ENCODE data around the gene RNU6-8.

The RNU6-8 gene

DNA sequence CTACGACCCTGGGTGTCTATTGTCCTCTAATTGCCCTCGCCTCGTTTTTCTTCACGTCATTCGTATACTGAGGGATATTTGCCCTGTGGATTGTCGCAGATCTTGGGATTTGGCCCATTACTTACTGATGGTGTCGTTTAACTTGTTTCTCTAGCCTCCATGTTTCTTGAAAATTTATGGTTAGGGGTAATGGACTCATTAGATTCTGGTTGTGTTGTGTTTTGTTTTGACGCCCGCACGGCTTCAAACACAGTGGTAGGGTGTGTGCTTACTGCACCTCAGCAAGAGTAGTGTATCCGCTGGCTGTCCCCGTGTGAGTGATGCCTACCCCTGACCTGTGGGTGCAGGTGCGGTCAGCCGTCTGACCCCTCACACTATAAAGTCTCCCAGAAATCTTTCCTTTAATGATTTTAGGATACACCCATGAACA is 874 bp upstream of the RNU6-8 start:
- no peak for DNase-seq (ENCODE audit: low spot score)

DNA sequence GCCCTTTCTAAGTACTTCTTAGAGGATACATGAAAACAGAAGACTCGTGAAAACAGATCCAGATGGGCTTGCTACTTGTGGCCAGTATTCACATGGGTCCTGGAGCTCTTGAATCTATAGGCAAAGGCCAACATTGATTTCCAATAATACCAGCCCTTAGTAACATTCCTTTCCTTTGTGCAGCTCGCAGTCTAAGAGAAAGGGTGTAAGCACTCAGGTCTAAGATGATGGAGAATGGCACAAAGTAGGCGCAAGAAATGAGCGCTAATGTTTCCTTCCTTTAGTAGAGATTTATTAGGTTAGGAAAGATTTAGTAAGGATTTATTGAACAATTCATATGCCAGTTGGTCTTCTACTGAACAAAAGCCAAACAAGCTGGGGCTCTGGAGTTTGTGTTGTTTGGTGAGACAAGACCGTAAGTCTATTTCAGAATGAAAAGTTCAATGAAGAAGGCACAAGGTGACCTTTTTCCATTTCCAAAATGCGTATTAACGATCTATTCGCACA is 525 bp downstream of the RNU6-8 start:
- no peak for DNase-seq (ENCODE audit: low spot score)

DNA sequence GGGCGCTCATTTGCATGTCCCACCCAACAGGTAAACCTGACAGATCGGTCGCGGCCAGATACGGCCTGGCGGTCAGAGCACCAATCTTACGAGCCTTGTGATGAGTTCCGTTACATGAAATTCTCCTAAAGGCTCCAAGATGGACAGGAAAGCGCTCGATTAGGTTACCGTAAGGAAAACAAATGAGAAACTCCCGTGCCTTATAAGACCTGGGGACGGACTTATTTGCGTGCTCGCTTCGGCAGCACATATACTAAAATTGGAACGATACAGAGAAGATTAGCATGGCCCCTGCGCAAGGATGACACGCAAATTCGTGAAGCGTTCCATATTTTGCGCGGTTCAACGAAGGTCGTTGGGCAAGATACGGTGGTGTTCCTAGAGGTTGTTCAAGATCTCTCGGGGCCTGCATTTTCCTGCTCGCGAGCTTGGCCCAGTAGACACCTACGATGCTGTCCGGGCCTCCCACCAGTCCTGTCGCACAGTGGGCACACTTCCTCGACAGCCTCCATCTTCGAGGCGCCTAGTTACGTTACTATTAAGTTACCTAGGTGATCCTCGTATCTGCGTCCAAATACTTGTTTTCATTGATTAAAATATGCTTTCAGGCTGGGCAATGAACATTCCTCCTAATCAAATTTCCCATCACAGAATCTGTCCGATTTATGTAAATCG is 1.1 kb downstream of the RNU6-8 start, which contains the start of gene RNU6-7:
RNU6-7 (plus strand) TSS at position 230 of the 675 bp plus-strand sequence.
- no peak for DNase-seq (ENCODE audit: low spot score)

DNA sequence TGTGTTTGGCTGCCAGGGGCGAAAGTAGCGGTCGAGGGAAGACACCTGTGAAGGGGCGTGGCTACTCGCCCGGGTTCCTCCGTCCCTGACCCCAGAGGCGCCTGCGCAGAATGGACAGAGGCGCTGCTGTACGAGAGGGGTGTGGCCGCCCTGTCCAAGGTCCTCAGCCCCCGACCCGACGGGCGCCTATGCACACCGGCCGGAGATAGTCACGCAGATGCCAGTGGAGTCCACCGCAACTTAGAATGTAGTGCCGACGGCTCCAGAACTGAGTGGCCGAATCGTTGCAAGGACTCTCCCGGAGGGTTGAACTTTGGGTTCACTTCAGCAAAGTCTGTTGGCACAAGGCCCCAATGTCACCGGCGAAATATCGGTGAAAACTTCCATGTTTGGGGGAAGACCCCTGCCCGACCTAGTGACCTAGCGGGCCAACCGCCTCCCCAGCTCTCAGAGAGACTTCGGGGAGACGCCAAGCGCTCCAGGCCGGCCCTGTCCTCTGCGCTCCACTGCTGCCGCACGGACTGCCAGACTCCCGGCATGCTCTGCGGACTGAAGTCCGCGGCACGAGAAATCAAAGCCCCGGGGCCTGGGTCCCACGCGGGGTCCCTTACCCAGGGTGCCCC is 1.8 kb downstream of the RNU6-8 start:
- peak; percentile 78 for DNase-seq (ENCODE audit: low spot score)

DNA sequence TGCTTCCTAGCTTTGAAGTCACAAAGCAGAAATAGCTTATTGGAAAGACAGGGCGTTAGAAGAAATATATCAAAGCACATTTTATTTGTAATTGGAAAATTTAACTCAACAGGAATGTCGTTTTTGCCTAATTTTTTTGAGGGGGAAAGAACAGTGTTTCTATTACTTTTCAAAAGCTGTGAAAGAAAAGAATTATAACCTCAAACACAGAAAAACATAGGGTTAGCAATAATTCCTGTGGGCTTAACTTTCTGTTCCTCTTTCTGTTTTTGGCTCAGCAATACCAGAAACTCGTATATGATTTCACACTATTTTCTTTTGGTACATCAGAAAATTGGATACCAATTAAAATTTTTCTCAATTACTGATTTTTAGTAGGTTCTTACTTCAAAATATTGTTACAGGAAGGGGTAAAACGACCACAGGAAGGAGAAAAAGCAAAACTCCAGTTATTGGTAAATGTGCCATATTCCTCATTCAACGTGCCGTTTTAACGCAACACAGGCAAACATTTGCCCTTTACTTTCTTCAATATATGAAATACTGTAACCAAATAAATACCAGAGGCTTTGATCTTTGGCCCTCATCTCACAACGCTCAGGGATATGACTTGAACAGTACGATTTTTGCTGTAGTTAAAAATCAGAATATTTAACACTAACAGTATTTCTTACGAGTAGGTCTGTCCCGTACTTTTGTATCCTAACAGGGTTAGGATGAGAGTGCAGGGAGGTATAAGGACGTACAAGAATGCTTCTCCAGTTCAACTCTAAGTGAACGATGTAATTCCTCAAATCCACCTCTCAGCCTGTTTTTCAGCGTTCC is 2.5 kb downstream of the RNU6-8 start:
- no peak for DNase-seq (ENCODE audit: low spot score)

DNA sequence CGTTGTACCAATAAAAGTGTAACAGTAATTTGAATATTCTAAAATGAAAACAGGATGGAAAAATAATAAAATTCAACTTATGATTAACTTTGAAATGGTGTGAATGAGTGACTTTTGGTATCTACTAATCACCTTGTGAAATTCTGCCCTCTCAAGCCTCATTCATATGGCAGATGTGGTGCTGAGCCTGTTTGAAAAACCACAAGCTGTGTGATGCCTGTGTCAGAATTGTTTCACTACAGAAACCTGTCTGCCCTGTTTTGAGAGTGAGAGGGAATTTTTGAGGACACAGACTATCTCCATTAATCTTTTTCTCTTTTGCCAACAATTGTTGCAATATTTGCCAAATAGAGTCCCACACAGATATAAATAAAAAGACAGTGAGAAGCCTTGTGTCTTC is 5.2 kb downstream of the RNU6-8 start:
- DNase-seq (ENCODE audit: low spot score), result no peak

DNA sequence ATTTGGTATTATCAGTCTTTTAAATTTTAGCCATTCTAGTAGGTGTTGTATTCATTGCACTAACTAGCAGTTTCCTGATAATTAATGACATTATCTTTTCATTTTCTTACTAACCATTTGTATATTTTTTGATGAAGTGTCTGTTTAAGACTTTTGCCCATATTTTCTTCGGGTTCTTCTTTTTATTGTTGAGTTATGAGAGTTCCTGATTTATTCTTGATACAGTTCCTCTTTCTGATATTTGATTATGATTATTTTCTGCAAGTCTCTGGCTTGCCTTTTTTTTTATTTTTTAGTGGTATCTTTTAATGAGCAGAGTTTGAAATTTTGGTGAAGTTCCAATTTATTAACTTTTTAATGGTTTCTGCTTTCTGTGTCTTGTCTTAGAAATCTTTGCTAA is 7.4 kb downstream of the RNU6-8 start:
- no peak for DNase-seq (ENCODE audit: low spot score)

DNA sequence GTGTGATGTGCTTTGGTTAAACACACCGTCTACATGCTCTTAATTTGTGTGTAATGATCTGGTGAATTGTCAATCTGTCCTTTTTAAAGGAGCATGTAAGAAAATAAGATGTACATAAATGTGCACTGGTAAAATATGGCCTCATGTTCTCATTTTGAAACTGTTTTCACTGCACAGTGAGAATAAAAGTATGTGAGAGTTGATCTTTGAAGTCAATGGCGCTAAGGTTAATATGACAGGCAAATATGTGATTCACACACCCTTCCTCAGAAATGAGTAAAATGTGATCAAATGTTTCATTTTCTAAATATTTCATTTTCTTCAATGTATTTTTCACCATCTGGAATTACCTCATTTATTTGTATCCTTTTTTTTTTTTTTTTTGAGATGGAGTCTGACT is 9.5 kb downstream of the RNU6-8 start:
- DNase-seq (ENCODE audit: low spot score), result no peak

DNA sequence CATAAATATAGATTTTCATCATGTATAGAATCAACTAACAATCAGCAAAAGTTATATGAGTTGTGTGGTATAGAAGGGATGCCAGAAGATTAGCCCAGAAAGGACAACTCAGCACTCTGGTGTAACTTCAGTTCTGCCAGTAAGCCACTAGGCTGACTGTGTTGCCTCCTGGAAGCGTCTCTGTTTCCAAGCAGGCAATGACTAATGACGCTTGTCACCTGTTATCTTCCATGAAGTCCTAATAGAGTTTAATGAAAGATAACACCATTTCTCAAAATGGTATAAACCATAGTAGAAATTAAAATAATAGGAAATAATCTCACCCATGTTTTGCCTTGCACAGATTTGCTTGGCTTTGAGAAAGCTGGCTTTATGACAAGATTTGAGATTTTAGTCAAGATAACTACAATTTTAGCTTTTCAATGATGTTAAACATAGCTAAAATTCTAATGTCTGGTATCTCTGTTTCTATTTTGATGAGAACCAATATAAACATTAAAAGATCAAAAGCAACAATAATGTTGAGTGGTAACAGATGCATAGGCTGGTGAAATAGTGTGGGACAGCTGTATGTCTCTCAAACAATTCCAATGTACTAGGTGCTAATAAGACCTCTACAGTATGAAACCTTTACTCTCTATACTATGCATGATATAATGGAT is 10.2 kb downstream of the RNU6-8 start:
- no peak for DNase-seq (ENCODE audit: low spot score)

DNA sequence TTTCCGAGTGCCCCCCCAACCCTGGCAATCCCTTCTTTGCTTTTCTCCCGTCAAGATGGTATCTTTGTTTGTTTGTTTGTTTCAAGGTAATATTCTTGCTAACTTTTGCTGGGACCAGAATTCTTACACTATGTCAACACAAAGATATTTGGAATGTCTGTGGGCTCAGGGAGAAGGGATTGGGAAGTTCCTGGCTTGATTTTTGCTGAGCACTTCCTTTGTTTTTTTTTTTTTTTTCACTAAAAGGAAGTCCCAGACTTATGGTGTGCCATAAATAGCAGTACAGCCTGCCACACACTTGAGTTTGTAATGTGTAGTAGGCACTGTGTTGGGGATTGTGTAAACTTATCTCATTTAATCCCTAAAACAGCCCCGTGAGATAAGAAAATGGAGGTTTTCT is 12.4 kb downstream of the RNU6-8 start:
- DNase-seq (ENCODE audit: low spot score), result no peak

DNA sequence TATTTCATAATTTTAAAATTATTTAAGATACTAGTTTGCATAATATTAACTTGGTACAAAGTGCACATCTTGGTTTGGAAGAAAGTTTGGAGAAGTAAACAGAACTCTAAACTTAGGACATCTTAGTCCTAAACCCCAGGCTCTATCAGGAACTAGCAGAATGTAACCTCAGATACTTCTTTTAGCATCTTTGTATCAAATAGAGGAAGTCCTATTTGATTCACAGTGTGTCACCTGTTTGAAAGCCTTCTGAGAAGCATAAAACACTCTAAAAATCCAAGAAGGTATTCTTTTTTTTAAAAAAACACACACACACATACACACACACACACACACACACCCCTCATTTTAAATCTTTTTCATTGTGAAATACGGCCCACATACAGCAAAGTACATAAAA is 13.3 kb downstream of the RNU6-8 start:
- DNase-seq (ENCODE audit: low spot score), result no peak

DNA sequence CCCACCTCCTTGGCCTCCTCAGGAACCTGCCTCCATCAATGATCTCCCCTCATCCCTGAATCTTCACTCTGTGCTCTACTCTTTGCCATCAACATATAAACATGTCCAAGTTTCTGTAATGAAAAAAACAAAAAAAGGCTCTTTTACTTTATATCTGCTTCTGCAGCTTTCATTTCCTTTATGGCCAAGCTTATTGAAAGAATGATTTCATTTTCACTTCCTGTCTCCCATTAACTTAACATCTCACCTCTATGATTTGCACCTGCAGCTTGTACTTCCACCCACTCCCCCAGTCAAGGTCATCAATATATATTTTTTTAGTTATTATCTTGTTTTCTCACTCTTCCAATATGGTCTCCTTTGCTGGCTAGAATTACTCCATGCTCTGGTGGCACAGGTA is 16.8 kb downstream of the RNU6-8 start:
- no peak for DNase-seq (ENCODE audit: low spot score)

DNA sequence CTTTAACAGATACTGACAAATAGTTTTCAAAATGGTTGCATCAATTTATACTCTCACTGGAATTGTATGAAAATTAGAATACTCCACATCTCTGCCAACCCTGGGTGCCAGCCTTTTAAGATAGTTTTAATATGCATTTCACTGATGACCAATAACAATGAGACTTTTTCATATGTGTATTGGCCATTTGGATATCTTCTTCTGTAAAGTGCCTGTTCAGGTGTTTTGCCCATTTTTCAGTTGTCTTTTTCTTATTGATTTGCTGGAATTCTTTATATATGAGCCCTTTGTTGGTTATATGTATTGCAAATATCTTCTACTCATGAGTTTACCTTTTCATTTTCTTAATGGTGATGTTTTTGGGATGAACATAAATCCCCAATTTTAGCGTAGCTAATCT is 18.0 kb downstream of the RNU6-8 start:
- no peak for DNase-seq (ENCODE audit: low spot score)

DNA sequence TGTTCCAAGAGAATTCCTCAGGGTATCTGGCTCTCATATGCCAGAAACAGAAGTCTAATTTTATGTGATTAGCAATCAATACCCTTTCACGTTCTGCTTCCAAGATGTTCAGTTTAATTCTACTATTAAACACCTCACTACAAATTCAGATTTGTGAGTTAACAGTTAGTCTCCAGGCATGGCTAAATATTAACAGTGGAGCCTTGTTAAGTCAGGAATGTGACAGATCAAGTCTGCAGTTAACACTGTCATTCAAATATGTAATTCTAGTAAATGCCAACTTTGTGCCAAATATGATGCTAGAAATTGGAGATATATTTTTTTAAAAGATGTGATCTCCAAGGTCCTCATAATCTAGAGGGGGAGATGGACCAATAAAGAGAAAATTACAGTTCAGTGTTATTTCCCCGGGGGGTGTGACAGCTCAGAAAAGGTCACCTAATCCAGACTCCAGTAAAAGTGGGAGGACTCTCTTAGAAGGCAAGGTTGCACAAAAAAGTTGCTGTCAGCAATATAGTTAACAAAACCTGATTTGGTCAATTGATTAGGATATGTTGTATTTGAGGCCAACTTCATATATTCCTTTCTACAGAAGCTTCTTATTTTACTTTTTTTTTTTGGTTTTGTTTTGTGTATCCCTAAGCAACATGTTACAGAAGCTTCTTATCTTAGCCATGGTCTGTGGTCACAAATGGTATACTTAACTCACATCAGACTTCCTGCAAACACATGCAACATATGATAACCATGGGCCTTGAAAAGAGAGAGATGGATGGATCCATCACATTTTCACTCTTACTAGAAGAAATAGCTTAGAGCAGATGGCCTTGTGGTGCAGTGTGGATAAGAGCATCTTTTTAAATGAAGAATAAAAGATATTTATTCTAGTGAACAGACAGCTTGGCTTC is 19.7 kb downstream of the RNU6-8 start:
- DNase-seq (ENCODE audit: low spot score), result no peak

DNA sequence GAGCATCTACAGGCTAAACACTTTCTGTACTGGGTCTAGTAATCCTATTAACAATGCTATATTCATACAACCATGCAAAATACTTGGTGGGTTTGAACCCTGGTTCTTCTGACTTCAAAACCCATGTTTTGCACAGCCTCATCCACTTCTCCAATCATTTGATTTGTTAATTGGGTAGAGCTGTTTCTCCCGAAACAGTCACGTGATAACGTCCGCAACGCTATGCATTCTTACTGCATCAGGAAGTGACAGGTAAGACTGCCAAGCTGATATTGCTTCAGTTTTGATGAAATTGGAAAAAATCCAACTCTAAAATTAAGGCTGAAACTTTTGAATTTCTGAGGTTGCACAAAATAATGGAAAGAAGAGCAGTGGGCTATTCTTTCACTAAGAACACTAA is 31.6 kb downstream of the RNU6-8 start:
- DNase-seq (ENCODE audit: low spot score), result no peak

DNA sequence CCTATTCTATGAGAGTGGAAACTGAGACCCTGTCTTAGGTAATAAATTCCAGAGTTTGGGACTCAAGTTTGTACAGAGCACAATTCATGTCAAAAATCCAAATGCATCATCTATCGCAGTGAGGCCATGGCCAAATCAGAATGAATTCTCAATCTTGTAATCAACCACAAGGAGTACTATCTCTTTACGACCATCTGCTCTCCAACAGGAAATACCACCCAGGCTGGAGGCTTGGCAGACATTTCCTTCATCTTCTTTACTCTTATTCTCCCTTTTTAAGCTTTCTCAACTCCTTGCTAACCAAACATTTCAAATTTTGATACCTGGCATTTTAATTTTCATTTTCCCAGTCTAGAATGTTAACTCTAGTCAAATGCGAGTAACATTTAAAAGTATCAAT is 33.9 kb downstream of the RNU6-8 start:
- DNase-seq (ENCODE audit: low spot score), result no peak

DNA sequence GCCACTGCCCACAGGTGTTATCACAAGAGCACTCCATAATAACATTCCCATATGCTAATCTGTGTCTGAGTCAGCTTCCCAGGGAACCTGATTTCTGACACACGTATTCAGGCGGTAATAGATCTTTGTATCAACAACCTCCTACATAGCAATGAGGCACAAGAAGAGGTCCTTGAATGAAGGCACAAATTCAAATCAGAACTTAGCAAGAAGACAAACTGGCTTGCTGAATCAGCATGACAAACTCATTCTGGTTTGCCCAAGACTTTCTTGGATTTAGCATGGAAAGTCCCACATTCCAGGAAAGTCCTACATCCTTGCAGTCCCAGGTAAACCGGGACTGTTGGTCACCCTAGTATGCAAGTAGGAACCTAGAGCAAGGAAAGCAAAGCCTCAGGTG is 35.2 kb downstream of the RNU6-8 start:
- no peak for DNase-seq (ENCODE audit: low spot score)

DNA sequence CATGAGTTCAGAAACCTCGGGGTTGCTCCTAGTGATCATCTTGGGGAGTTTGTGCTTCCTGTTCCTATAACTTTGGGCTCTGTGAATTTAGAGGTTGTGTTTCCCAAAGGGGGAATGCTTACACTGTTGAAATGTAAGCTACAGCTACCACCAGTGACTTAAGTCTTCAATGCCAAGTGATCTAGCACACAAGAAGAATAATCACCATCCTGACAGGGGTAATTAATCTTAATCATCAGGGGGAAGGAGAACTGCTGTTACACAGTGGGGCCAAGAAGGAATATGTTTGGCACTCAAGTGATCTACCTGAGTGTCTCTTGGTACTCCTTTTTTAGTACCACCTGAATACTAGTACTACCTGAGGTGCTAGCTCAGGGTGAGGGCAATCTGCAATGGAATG is 36.1 kb downstream of the RNU6-8 start:
- DNase-seq (ENCODE audit: low spot score), result no peak

DNA sequence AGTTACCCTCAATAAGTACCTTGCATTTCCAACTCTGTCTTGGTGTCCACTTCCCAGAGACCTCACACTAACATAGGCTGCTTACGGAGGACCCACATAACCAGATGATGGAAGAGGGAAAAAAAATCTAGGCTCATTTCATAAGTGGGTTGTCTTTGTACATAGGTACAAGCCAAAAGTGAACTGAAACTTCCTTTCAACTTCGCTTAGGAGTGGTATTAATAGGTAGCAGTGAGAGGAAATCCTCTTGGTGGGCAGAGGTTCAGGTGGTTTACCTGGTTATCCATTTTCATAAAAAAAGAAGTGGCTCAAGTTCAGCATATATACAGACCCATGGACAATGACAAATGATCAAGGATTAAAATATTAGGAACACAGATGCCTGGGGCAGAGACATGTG is 37.0 kb downstream of the RNU6-8 start:
- no peak for DNase-seq (ENCODE audit: low spot score)

Measured in germinal center (tissue), 1 donor.